ENCODE data around the gene NDUFB5.

NDUFB5 gene

DNA sequence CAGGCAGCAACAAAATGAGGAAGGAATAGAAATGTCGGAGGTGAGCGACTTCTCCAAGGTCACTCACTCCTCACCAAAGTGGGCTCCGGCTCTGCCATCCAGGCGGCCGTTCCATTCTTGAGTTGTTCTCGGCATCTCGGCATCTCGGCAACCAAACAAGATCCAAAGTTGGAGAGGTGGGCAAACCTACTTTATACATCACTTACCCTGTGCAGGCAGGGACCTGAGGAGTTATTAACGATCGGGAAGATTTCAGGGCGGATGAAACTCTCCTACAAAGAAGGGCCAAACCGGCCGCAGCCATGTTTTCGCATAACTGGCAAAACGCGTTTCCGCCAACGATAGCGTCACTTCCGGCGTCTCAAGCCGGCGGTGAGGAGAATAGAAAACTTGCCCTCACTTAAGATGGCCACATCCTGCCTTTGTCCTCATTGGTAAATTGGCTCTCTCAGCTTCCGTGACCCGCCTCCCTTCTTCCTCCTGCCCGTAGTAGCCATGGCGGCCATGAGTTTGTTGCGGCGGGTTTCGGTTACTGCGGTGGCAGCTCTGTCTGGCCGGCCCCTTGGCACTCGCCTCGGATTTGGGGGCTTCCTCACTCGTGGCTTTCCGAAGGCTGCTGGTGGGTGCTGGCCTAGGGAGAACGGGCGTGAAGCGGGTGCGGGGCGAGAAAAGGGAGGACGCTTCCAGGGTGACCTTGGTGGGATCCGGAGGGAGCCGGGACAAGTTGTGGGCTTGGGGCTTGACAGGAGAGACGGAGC lies at the start of gene NDUFB5, which contains the start of gene MRPL47:
Gene NDUFB5, plus strand, starts transcription at position 474 of the 758 bp plus-strand sequence. Its CDS starts 22 bp downstream, at position 496.
Gene MRPL47, minus strand, starts transcription at position 318 of the 758 bp plus-strand sequence. Its CDS starts 14 bp downstream, at position 304.
- DNase-seq = peak; percentile 95

DNA sequence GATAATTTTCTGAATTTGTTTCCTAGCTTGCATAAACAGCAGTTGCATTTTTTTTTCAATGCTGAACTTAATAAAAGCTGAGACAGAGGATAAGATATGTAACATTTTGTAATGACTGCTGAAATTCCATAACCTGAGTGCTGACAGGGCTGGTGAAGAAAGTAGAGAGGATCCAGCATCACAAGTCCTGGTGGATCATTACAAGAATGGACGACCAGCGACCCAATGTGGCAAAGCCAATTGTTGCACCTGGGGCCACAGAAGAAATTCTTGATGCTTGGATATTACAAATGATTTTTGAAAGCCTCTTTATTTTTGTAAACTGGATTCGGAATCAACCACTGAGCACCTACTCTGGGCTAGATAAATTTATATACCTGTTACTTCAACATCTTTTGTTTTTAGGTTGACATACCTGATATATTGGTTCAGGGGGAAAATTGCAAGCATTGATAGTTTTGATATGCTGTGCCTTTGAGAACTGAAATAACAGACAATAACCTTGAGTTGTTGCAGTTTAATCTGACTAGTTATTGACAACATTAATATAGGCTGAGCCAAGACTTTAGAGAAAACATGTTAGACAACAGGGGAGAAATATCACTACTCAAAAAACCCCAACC lies 45.7 kb upstream of the NDUFB5 start:
- DNase-seq = peak; percentile 49

DNA sequence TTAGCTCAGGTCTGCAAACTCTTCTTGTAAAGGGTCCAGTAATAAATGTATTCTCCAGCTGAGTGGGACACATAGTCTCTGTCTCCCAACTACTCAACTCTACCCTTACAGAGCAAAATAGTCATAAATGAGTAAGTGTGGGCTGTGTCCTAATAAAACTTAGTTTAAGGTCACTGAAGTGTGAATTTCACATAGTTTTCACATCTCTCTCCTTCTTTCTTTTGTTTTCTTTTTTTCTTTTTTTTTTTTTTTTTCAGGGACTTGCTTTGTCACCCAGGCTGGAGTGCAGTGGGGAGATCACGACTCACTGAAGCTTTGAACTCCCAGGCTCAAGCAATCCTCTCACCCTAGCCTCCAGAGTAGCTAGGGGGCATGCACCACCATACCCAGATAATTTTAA lies 43.8 kb upstream of the NDUFB5 start:
- no peak for DNase-seq

GRCh38 chr3:179562591-179563270 lies 41.9 kb upstream of the NDUFB5 start, which contains the start of gene ACTL6A:
ACTL6A (plus strand) TSS chr3:179562926; CDS start chr3:179563093, 167 bp downstream.
- peak; percentile 99 for DNase-seq

DNA sequence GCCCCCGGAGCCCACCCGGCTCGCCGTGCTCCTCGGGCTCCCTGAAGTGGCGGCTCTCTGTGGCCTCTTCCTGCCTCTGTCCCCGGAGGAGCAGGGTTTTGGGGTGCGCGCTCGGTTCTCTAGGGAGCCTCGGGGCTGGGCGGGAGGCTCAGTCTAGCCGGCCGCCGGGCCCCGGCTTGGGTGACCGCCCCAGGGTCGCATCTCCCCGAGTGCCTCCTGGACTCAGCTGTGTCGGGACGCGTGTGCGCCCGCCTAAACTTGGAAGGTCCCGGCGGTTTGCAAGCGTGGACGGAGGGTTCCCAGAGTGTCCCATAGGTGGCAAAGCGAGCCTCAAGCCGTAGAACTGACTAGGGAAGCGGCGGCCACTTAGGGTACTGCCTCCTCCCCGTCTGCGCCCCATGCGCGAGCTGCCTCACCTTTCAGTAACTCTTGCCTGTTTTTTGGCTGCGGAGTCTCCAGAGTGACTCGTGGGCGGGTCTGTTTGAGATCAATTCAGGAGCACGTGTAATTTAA lies 41.3 kb upstream of the NDUFB5 start:
- peak; percentile 66 for DNase-seq

GRCh38 chr3:179565496-179565895 lies 39.1 kb upstream of the NDUFB5 start:
- no peak for DNase-seq

GRCh38 chr3:179580992-179581391 lies 23.6 kb upstream of the NDUFB5 start:
- no peak for DNase-seq

GRCh38 chr3:179589143-179589542 lies 15.5 kb upstream of the NDUFB5 start:
- no peak for DNase-seq

GRCh38 chr3:179590669-179591068 lies 13.9 kb upstream of the NDUFB5 start:
- DNase-seq = no peak

DNA sequence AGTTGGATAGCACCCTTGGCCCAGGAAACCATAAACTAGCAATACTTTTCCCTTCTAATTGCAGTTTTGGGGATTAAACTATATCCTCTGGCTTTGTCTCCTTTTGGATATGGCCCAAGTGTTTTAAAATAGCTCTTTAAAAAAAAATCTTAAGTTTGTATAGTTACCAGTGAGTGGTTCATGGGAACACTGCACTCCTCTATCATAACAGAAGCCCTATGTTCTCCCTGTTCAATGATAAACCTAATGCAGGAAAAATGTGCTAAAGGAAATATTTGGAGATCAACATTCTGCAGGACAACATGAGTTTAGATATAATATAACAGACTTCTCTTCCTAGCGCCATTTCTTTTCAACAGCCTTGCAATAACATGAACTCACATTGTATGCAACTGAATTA lies 13.3 kb upstream of the NDUFB5 start:
- DNase-seq = no peak

DNA sequence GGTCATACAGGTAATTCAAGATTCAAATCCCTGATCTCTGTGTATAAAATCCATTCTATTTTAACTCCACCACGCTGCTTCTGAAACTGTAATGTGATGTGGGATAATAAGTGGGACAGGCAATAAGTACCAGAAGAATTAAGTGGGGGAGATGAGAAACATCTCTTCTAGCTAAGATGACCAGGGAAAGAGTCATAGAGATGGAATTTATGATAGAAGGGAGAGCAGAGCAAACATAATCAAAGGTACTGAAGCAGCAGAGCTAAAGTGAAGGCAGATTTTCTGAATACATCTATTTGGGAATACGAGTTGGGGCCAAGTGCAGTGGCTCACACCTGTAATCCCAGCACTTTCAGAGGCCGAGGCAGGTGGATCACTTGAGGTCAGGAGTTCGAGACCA lies 5.1 kb upstream of the NDUFB5 start:
- DNase-seq = no peak

- DNase-seq = no peak
These were observed 1.3 kb upstream of the NDUFB5 start for GRCh38 chr3:179603321-179603720.

DNA sequence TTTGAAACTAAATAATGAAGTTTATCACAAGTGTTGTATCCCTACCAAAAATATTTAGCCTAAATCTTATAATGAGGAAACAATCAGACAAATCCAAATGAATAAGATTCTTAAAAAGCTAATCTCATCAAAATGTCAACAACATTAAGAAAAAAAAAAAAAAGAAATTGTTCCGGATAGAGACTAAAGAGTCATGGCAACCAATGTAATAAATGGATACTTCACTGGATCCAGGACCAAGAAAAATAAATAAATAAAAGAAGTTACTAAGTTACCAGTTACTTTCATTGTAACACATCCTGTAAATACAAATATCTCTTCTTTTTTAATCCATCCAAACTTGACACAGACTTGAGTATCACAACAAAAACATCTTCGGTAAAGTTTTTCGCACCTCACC lies 763 bp upstream of the NDUFB5 start:
- DNase-seq = no peak

DNA sequence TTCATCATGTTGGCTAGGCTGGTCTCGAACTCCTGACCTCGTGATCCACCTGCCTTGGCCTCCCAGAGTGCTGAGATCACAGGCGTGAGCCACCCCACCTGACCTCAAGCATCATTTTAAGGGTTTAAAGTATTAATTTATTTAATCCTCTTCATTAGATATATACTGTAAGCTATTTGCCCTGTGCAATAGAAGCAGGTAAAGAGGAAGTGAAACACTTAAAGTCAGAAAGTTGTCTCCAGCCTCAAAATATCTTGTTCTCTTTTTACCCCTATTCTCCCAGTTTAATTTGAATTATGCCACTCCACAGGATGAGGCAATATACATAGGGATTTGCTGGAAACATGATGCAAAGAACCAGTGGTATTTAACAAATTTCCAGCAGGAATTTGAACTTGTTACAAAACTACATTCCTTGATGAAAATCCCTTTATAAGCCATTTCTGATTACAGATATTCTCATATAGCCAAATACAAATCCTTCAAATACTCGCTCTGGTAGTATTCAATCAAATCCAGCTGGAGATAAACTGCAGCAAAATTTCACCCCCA lies 2.0 kb downstream of the NDUFB5 start:
- DNase-seq = no peak

- peak; percentile 48 for DNase-seq
These were observed 4.5 kb downstream of the NDUFB5 start for GRCh38 chr3:179608931-179609720.

DNA sequence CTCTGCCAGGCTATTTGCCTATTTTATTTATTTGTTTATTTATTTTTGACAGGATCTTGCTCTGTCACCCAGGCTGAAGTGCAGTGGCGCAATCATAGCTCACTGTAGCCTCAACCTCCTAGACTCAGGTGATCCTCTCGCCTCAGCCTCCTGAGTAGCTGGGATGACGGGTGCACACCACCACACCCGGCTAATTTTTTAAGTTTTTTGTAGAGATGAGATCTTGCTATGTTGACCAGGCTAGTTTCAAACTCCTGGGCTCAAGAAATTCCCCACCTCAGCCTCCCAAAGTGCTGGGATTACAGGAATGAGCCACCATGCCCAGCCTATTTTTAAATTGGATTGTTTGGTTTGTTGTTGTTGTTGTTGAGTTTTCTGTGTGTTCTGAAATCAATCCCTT lies 5.5 kb downstream of the NDUFB5 start:
- DNase-seq = no peak

DNA sequence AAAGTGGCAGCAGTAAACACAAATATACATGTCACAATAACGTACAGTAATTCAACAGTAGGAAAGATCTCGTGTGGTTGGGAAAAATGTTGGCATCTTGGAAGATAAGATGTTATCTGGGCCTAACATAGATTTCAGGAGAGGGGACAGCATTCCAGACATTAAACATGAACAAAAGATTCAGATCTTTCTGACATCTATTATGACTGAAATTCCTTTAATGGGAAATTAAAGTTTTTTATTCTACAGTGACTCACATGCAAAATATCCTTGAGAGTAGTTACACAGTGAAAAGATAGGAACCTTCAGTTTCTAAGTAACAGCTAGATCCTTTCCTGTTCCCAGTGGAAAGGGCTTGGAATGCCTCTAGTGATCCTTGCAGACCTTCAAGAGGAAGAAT lies 9.2 kb downstream of the NDUFB5 start:
- DNase-seq = no peak

GRCh38 chr3:179615458-179616173 lies 11.0 kb downstream of the NDUFB5 start:
- no peak for DNase-seq

GRCh38 chr3:179622023-179622422 lies 17.4 kb downstream of the NDUFB5 start:
- DNase-seq = no peak

- DNase-seq = no peak
These were observed 19.9 kb downstream of the NDUFB5 start for GRCh38 chr3:179624451-179624850.

- DNase-seq = no peak
These were observed 26.3 kb downstream of the NDUFB5 start for GRCh38 chr3:179630753-179631451.

Measured in CD4-positive, alpha-beta T cell treated with Interleukin-21 for 1 hour (primary cell).